HepG2 (cell line): ENCODE measurements around the gene SLC25A23. TPM values are rescaled to one million over a fixed set of nuclear protein-coding genes. Genes with fewer than 3 reads are reported as not detected.

ENCODE experiments used
- AGO2 ChIP-seq: fragments of 200-400 bp; formaldehyde crosslinking; optimal IDR thresholded peaks from 2 replicates; pipeline ENCODE3; 2017; ENCODE audit warnings: mild to moderate bottlenecking, low read depth, low read length, moderate library complexity
- ASH2L ChIP-seq: fragments of 300-600, 200-600 bp; sonication (generic); IDR thresholded peaks from 2 replicates; pipeline ENCODE4 v1.7.0; 2017; ENCODE audit warnings: low read depth, mild to moderate bottlenecking, moderate library complexity, mixed read lengths, low read length; ENCODE audit not compliant: insufficient read length
- CTCF ChIP-seq: sonication (generic); formaldehyde crosslinking; IDR thresholded peaks from 2 replicates; pipeline ENCODE4 v1.5.0; 2020; ENCODE audit warnings: mild to moderate bottlenecking, missing genetic modification reagents, moderate library complexity
- FOXA1 ChIP-seq, 2 experiments: fragments of 450-650 bp in 1 of 2; sonication (generic) in 1 of 2; formaldehyde crosslinking in 1 of 2; IDR thresholded peaks; 2 replicates each; pipeline versions ENCODE4 v1.4.0 to v1.6.1; 2016 to 2020; ENCODE audit warnings: missing genetic modification reagents in 1 of 2
- HOXA3 ChIP-seq: sonication (generic); formaldehyde crosslinking; IDR thresholded peaks from 2 replicates; pipeline ENCODE4 v1.5.0; 2020; ENCODE audit warnings: missing genetic modification reagents
- POLR2AphosphoS2 ChIP-seq: IDR thresholded peaks from 2 replicates; pipeline ENCODE4 v1.6.1; 2011; ENCODE audit warnings: low read depth, low read length, improper control_type of control experiment
- RBFOX2 ChIP-seq: fragments of 200-400 bp; formaldehyde crosslinking; IDR thresholded peaks from 2 replicates; pipeline ENCODE4 v1.6.1; 2017; ENCODE audit warnings: low read depth, mild to moderate bottlenecking, low read length
- SMAD3 ChIP-seq: sonication (generic); formaldehyde crosslinking; IDR thresholded peaks from 2 replicates; pipeline ENCODE4 v1.4.0; 2020; ENCODE audit warnings: missing genetic modification reagents
- SNAPC2 ChIP-seq: sonication (generic); formaldehyde crosslinking; IDR thresholded peaks from 2 replicates; pipeline ENCODE4 v1.8.1; 2022; ENCODE audit warnings: mild to moderate bottlenecking, missing genetic modification reagents
- TOPORS ChIP-seq: sonication (generic); formaldehyde crosslinking; IDR thresholded peaks from 2 replicates; pipeline ENCODE4 v1.8.0; 2023; ENCODE audit warnings: mild to moderate bottlenecking, missing genetic modification reagents
- ZFP36L2 ChIP-seq: sonication (generic); formaldehyde crosslinking; IDR thresholded peaks from 2 replicates; pipeline ENCODE4 v1.4.0; 2020; ENCODE audit warnings: missing genetic modification reagents
- ZFP62 ChIP-seq: sonication (generic); formaldehyde crosslinking; IDR thresholded peaks from 2 replicates; pipeline ENCODE4 v1.4.0; 2020; ENCODE audit warnings: missing genetic modification reagents
- ZNF660 ChIP-seq: sonication (generic); formaldehyde crosslinking; IDR thresholded peaks from 2 replicates; pipeline ENCODE4 v1.5.1; 2020; ENCODE audit warnings: mild to moderate bottlenecking, low read depth, missing genetic modification reagents, borderline replicate concordance
- ZNF780A ChIP-seq: sonication (generic); formaldehyde crosslinking; IDR thresholded peaks from 2 replicates; pipeline ENCODE4 v1.8.0; 2022; ENCODE audit warnings: mild to moderate bottlenecking, missing genetic modification reagents, moderate library complexity
- ZSCAN25 ChIP-seq: sonication (generic); formaldehyde crosslinking; IDR thresholded peaks from 2 replicates; pipeline ENCODE4 v1.8.0; 2022; ENCODE audit warnings: mild to moderate bottlenecking, missing genetic modification reagents
- polyA plus RNA-seq, 8 experiments: library from polyadenylated mRNA; depleted of rRNA in 3 of 8; stranded (reverse) in 7 of 8; unstranded in 1 of 8; fragments of >200 nt; fragmentation: Illumina TruSeq in 4 of 8; extraction: Trizol in 4 of 8; gene quantifications; 2 replicates each; pipeline versions ENCODE4 v1.2.1 to v1.2.3, GENCODE V29; 2011 to 2016; ENCODE audit warnings: low read depth in 4 of 8, missing spikeins in 1 of 8, mixed read lengths in 1 of 8; ENCODE audit not compliant: insufficient read depth in 1 of 8
- total RNA-seq, 5 experiments: library from RNA; depleted of rRNA; stranded (reverse); fragments of >200 nt; fragmentation: Illumina TruSeq; extraction: Trizol; gene quantifications; 2 replicates each; pipeline ENCODE4 v1.2.3, GENCODE V29; 2016; ENCODE audit warnings: low read depth in 1 of 5
- TF ChIP-seq, protein P1 (sequence below): sonication (generic); formaldehyde crosslinking; conservative IDR thresholded peaks from 2 replicates; pipeline ENCODE4 v1.8.1; 2023; ENCODE audit warnings: missing genetic modification reagents
- TF ChIP-seq, protein P2 (sequence below): IDR thresholded peaks from 2 replicates; pipeline ENCODE4 v1.6.1; 2018; ENCODE audit warnings: missing genetic modification reagents
- TF ChIP-seq, protein P3 (sequence below): sonication (generic); formaldehyde crosslinking; IDR thresholded peaks from 2 replicates; pipeline ENCODE4 v1.8.1; 2023; ENCODE audit warnings: missing genetic modification reagents, mild to moderate bottlenecking, borderline replicate concordance
- TF ChIP-seq, protein P4 (sequence below): sonication (generic); formaldehyde crosslinking; IDR thresholded peaks from 2 replicates; pipeline ENCODE4 v1.4.0; 2020; ENCODE audit warnings: mild to moderate bottlenecking, missing genetic modification reagents
- TF ChIP-seq, protein P5 (sequence below): sonication (generic); formaldehyde crosslinking; IDR thresholded peaks from 2 replicates; pipeline ENCODE4 v1.4.0; 2020; ENCODE audit warnings: mild to moderate bottlenecking, missing genetic modification reagents
- TF ChIP-seq, protein P6 (sequence below): sonication (generic); formaldehyde crosslinking; IDR thresholded peaks from 2 replicates; pipeline ENCODE4 v1.5.0; 2020; ENCODE audit warnings: missing genetic modification reagents, mild to moderate bottlenecking, borderline replicate concordance

SLC25A23 gene
- total and polyA plus RNA-seq, 2 of the 13 experiments (the other 11 are each of a cell fraction or from before 2014, with no cell fraction given), result 12.4 to 15.2 TPM

DNA sequence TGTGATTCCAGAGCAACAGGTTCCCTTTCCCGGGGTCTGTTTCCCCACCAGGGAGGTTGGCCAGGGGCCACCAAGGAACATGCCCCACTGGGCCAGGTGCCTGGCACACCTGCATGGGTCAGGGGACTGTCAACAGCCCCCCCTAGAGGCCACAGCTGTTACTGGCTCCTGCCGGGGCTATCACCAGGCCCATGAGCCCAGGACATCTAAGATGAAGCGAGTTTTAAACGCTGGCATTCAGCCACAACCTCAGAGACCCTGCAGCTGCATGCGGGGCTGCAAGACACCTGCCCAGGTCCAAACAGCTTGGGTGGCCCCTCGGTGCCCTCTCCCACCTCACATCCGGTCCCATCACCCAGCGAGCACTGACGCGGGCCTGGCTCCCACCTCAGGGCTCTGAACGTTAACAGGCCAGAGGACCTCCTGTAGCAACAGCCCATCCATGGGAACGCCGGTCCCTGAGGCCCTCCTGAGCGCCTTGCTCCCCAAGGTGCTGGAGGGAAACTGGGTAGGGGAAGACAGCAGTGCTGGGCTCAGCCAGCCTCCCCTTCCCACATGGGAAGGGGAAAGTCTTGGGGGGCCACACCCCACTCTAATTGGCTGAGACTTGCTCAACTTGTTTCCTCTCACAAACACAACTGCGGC lies 47.0 kb downstream of the SLC25A23 start (continued):
- TF ChIP-seq SNAPC2 (CRISPR knock-in tag), result no peak
- TF ChIP-seq, protein P1, sequence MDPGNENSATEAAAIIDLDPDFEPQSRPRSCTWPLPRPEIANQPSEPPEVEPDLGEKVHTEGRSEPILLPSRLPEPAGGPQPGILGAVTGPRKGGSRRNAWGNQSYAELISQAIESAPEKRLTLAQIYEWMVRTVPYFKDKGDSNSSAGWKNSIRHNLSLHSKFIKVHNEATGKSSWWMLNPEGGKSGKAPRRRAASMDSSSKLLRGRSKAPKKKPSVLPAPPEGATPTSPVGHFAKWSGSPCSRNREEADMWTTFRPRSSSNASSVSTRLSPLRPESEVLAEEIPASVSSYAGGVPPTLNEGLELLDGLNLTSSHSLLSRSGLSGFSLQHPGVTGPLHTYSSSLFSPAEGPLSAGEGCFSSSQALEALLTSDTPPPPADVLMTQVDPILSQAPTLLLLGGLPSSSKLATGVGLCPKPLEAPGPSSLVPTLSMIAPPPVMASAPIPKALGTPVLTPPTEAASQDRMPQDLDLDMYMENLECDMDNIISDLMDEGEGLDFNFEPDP (CRISPR knock-in tag), result no peak
- no peak for TF ChIP-seq ASH2L
- no peak for TF ChIP-seq SMAD3 (CRISPR knock-in tag)
- TF ChIP-seq, protein P2, sequence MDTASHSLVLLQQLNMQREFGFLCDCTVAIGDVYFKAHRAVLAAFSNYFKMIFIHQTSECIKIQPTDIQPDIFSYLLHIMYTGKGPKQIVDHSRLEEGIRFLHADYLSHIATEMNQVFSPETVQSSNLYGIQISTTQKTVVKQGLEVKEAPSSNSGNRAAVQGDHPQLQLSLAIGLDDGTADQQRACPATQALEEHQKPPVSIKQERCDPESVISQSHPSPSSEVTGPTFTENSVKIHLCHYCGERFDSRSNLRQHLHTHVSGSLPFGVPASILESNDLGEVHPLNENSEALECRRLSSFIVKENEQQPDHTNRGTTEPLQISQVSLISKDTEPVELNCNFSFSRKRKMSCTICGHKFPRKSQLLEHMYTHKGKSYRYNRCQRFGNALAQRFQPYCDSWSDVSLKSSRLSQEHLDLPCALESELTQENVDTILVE (CRISPR knock-in tag), result no peak
- TF ChIP-seq POLR2AphosphoS2, result peak; percentile 54; the same call in 1 of the 2 replicates
- no peak for TF ChIP-seq HOXA3 (CRISPR knock-in tag)
- peak; percentile 100 for TF ChIP-seq AGO2
- TF ChIP-seq CTCF, result peak; percentile 86
- TF ChIP-seq ZFP36L2, result no peak
- TF ChIP-seq FOXA1 (IDR thresholded peaks at IDR 0.05), result no peak
- TF ChIP-seq FOXA1 (CRISPR knock-in tag; IDR thresholded peaks at IDR 0.05), result no peak
- TF ChIP-seq, protein P3, sequence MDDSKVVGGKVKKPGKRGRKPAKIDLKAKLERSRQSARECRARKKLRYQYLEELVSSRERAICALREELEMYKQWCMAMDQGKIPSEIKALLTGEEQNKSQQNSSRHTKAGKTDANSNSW (CRISPR knock-in tag), result no peak
- no peak for TF ChIP-seq ZSCAN25 (CRISPR knock-in tag)
- TF ChIP-seq ZNF660 (CRISPR knock-in tag), result no peak
- no peak for TF ChIP-seq ZFP62 (CRISPR knock-in tag)
- TF ChIP-seq, protein P4, sequence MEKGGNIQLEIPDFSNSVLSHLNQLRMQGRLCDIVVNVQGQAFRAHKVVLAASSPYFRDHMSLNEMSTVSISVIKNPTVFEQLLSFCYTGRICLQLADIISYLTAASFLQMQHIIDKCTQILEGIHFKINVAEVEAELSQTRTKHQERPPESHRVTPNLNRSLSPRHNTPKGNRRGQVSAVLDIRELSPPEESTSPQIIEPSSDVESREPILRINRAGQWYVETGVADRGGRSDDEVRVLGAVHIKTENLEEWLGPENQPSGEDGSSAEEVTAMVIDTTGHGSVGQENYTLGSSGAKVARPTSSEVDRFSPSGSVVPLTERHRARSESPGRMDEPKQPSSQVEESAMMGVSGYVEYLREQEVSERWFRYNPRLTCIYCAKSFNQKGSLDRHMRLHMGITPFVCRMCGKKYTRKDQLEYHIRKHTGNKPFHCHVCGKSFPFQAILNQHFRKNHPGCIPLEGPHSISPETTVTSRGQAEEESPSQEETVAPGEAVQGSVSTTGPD, result no peak
- no peak for TF ChIP-seq ZNF780A (CRISPR knock-in tag)
- TF ChIP-seq, protein P5, sequence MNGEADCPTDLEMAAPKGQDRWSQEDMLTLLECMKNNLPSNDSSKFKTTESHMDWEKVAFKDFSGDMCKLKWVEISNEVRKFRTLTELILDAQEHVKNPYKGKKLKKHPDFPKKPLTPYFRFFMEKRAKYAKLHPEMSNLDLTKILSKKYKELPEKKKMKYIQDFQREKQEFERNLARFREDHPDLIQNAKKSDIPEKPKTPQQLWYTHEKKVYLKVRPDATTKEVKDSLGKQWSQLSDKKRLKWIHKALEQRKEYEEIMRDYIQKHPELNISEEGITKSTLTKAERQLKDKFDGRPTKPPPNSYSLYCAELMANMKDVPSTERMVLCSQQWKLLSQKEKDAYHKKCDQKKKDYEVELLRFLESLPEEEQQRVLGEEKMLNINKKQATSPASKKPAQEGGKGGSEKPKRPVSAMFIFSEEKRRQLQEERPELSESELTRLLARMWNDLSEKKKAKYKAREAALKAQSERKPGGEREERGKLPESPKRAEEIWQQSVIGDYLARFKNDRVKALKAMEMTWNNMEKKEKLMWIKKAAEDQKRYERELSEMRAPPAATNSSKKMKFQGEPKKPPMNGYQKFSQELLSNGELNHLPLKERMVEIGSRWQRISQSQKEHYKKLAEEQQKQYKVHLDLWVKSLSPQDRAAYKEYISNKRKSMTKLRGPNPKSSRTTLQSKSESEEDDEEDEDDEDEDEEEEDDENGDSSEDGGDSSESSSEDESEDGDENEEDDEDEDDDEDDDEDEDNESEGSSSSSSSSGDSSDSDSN (CRISPR knock-in tag), result 0 out of 2 replicates have a peak, but pooled peaks have one; percentile 6
- TF ChIP-seq TOPORS (CRISPR knock-in tag), result no peak
- TF ChIP-seq, protein P6, sequence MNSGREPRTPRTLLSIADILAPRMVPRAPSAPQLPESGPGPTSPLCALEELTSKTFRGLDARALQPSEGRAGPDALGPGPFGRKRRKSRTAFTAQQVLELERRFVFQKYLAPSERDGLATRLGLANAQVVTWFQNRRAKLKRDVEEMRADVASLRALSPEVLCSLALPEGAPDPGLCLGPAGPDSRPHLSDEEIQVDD (CRISPR knock-in tag), result no peak
- peak; percentile 56 for TF ChIP-seq RBFOX2
